Measurements from ENCODE around the gene RAP1GDS1. TPM values are rescaled to one million over a fixed set of nuclear protein-coding genes. Genes with fewer than 3 reads are reported as not detected.

The RAP1GDS1 gene
- total and polyA plus RNA-seq, 8 donors, result 8.7 to 49.9 (median 13.9) TPM

- intact Hi-C loops (cut with DNase I; ENCODE audit: low total_unique reads), result no loop called here
- Histone ChIP-seq H3K27me3 (no peaks in the 10 kb centered on the region), H3K27ac (no peak overlapping the region), H3K4me1 (no peaks in the 10 kb centered on the region), H3K9me3 (peaks cover 0 to 6% (median 3%) of the 10 kb centered on the region in 4 donors), H3K4me3 (no peak overlapping the region), H3K36me3 (peaks cover 0 to 10% (median 6%) of the 10 kb centered on the region in 4 donors)
- WGBS, 5 donors, result 93 to 98% (median 96%) methylated on average over 2 of the region's 2 CpGs
- DNase-seq, result no peak
- TF ChIP-seq EP300 (IDR thresholded peaks at IDR 0.05) (no peak), POLR2AphosphoS5 (IDR thresholded peaks at IDR 0.05) (no peak), POLR2A (IDR thresholded peaks at IDR 0.05) (no peak), CTCF (IDR thresholded peaks at IDR 0.05) (no peak)
These were observed 77.7 kb downstream of the RAP1GDS1 start for GRCh38 chr4:98338761-98339438.

- DNase-seq, result peak in 1 of 2 donors; percentile 2
- H3K9me3 ChIP-seq, result no peaks in the 10 kb centered on the region
- TF ChIP-seq POLR2A (IDR thresholded peaks at IDR 0.05) (no peak), POLR2AphosphoS5 (IDR thresholded peaks at IDR 0.05) (no peak), CTCF (IDR thresholded peaks at IDR 0.05) (no peak), EP300 (IDR thresholded peaks at IDR 0.05) (no peak)
- H3K27ac ChIP-seq, result no peak overlapping the region
- no peaks in the 10 kb centered on the region for H3K4me1 ChIP-seq
- 76 to 91% (median 83%) methylated on average over 2 of the region's 2 CpGs for WGBS, 5 donors
- no peak overlapping the region for H3K4me3 ChIP-seq
- intact Hi-C loops (cut with DNase I; ENCODE audit: low total_unique reads), result no loop called here
- peaks cover 0 to 21% (median 11%) of the 10 kb centered on the region in 4 donors for H3K36me3 ChIP-seq
- H3K27me3 ChIP-seq, result no peaks in the 10 kb centered on the region
These were observed 80.1 kb downstream of the RAP1GDS1 start for GRCh38 chr4:98341309-98341708.

GRCh38 chr4:98343626-98344025 lies 82.4 kb downstream of the RAP1GDS1 start:
- Histone ChIP-seq H3K27ac (no peak overlapping the region), H3K4me1 (no peaks in the 10 kb centered on the region), H3K4me3 (no peak overlapping the region), H3K27me3 (no peaks in the 10 kb centered on the region), H3K36me3 (peaks cover 0 to 33% (median 13%) of the 10 kb centered on the region in 4 donors), H3K9me3 (no peaks in the 10 kb centered on the region)
- TF ChIP-seq EP300 (IDR thresholded peaks at IDR 0.05) (no peak), CTCF (IDR thresholded peaks at IDR 0.05) (no peak), POLR2AphosphoS5 (IDR thresholded peaks at IDR 0.05) (no peak), POLR2A (IDR thresholded peaks at IDR 0.05) (no peak)
- intact Hi-C loops (cut with DNase I; ENCODE audit: low total_unique reads), result no loop called here
- no peak for DNase-seq
- WGBS, 5 donors, result 80 to 86% (median 83%) methylated on average over 4 of the region's 4 CpGs

DNA sequence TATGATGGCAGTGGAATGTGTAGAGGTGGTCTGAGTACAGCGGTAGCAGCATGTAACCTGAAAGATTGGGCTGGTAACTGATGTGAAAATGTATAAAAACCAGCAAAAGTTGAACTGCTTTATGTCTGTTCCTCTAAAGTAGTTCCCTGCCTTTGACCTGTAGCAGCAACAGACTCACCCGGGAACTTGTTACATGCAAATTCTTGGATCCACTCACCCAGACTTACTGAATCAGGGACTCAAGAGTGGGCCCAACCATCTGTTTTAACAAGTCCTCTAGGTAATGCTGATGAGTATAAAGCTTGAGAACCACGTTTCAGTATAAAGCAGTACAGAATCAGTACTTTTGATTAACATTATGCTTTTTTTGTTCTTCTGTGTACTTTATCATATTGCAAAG lies 84.7 kb downstream of the RAP1GDS1 start:
- intact Hi-C loops (cut with DNase I; ENCODE audit: low total_unique reads), result no loop called here
- H3K27me3 ChIP-seq, result no peaks in the 10 kb centered on the region
- H3K9me3 ChIP-seq, result no peaks in the 10 kb centered on the region
- TF ChIP-seq CTCF (IDR thresholded peaks at IDR 0.05) (no peak), POLR2AphosphoS5 (IDR thresholded peaks at IDR 0.05) (no peak)
- no peaks in the 10 kb centered on the region for H3K4me1 ChIP-seq
- DNase-seq, result no peak
- no peak overlapping the region for H3K4me3 ChIP-seq
- WGBS, 5 donors, result 67 to 79% (median 69%) methylated on average over 3 of the region's 3 CpGs
- peaks cover 0 to 33% (median 13%) of the 10 kb centered on the region in 4 donors for H3K36me3 ChIP-seq
- no peak overlapping the region for H3K27ac ChIP-seq

Measured in stomach (tissue), 9 donors.